ENCODE results near the gene CCDC86. TPM values are rescaled to one million over a fixed set of nuclear protein-coding genes. Genes with fewer than 3 reads are reported as not detected.

Gene CCDC86
- total RNA-seq, 1 experiment from 2014 or later: 51.5 TPM

GRCh38 chr11:60798631-60799030 is 43.3 kb upstream of the CCDC86 start:
- Mint-ChIP-seq H3K4me1 (ENCODE audit: low read depth, unreplicated experiment) (peaks cover 8% of the 10 kb centered on the region), H3K27me3 (ENCODE audit: unreplicated experiment) (peaks cover 88% of the 10 kb centered on the region), H3K9me3 (ENCODE audit: low read depth, unreplicated experiment) (no peaks in the 10 kb centered on the region), H3K4me3 (ENCODE audit: low read depth, unreplicated experiment) (no peak overlapping the region), H3K36me3 (ENCODE audit: insufficient read depth, unreplicated experiment) (no peaks in the 10 kb centered on the region), H3K27ac (ENCODE audit: unreplicated experiment) (no peak overlapping the region)
- no peak for DNase-seq
- no TSS peak for BruUV-seq (replicated peaks)
- intact Hi-C loops (cut with micrococcal nuclease; ENCODE audit: unreplicated experiment): no loop called here
- no peak for TF ChIP-seq CTCF (IDR thresholded peaks at IDR 0.05; ENCODE audit: unreplicated experiment)
- CTCF ChIA-PET: no interaction called here

GRCh38 chr11:60801194-60801593 is 40.7 kb upstream of the CCDC86 start:
- no peak for TF ChIP-seq CTCF (IDR thresholded peaks at IDR 0.05; ENCODE audit: unreplicated experiment)
- intact Hi-C loops (cut with micrococcal nuclease; ENCODE audit: unreplicated experiment): no loop called here
- H3K36me3 Mint-ChIP-seq (ENCODE audit: insufficient read depth, unreplicated experiment): no peaks in the 10 kb centered on the region
- H3K4me3 Mint-ChIP-seq (ENCODE audit: low read depth, unreplicated experiment): no peak overlapping the region
- H3K4me1 Mint-ChIP-seq (ENCODE audit: low read depth, unreplicated experiment): peaks cover 8% of the 10 kb centered on the region
- no TSS peak for BruUV-seq (replicated peaks)
- no peak overlapping the region for H3K27ac Mint-ChIP-seq (ENCODE audit: unreplicated experiment)
- CTCF ChIA-PET: interaction anchor here (0.7 kb wide), 1 partner anchor 191 kb away, joined by 3 read pairs; no protein-coding TSS in a partner anchor
- no peaks in the 10 kb centered on the region for H3K9me3 Mint-ChIP-seq (ENCODE audit: low read depth, unreplicated experiment)
- DNase-seq: no peak
- H3K27me3 Mint-ChIP-seq (ENCODE audit: unreplicated experiment): peaks cover 78% of the 10 kb centered on the region

DNA sequence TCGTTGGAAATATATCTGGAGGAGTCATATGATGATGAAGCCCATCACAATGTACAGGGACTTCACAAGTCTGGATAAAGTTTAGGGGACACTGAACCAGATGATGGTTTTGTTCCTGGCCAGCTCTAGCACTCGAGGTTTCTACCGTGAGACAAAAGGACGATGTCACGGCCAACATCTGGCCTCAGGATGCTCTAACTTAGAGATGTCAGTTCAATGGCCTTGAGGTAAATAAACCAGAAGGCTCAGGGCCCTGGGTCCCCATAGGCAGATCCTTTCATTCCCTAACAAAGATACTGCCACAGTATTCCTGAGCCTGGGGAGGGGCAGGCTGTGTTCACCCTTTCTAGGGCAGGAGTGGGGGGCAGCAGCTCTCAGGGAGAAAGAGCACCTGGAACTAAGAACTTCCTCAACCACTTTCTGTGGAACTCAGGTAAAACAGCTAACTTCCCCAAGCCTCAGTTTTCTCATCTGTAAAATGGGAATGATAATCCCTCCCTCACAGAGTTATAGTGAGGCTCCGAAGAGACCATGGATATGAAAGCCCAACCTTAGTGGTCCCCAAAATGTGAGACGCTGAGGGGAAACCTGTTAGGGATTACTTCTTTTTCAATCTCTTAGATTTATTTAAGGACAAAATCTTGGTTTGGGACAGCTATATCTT is 38.5 kb upstream of the CCDC86 start:
- peaks cover 8% of the 10 kb centered on the region for H3K4me1 Mint-ChIP-seq (ENCODE audit: low read depth, unreplicated experiment)
- CTCF ChIA-PET: no interaction called here

GRCh38 chr11:60809249-60809648 is 32.7 kb upstream of the CCDC86 start:
- Mint-ChIP-seq H3K4me1 (ENCODE audit: low read depth, unreplicated experiment) (peaks cover 9% of the 10 kb centered on the region), H3K4me3 (ENCODE audit: low read depth, unreplicated experiment) (no peak overlapping the region), H3K27me3 (ENCODE audit: unreplicated experiment) (peaks cover 84% of the 10 kb centered on the region), H3K27ac (ENCODE audit: unreplicated experiment) (no peak overlapping the region), H3K9me3 (ENCODE audit: low read depth, unreplicated experiment) (no peaks in the 10 kb centered on the region), H3K36me3 (ENCODE audit: insufficient read depth, unreplicated experiment) (no peaks in the 10 kb centered on the region)
- no peak for TF ChIP-seq CTCF (IDR thresholded peaks at IDR 0.05; ENCODE audit: unreplicated experiment)
- no TSS peak for BruUV-seq (replicated peaks)
- no peak for DNase-seq
- intact Hi-C loops (cut with micrococcal nuclease; ENCODE audit: unreplicated experiment): no loop called here
- CTCF ChIA-PET: no interaction called here

More for the DNA sequence above, 38.5 kb upstream of the CCDC86 start:
- BruUV-seq (replicated peaks): no TSS peak
- peaks cover 81% of the 10 kb centered on the region for H3K27me3 Mint-ChIP-seq (ENCODE audit: unreplicated experiment)
- no peaks in the 10 kb centered on the region for H3K36me3 Mint-ChIP-seq (ENCODE audit: insufficient read depth, unreplicated experiment)
- no peak for DNase-seq
- no peak overlapping the region for H3K27ac Mint-ChIP-seq (ENCODE audit: unreplicated experiment)
- no peak overlapping the region for H3K4me3 Mint-ChIP-seq (ENCODE audit: low read depth, unreplicated experiment)
- intact Hi-C loops (cut with micrococcal nuclease; ENCODE audit: unreplicated experiment): no loop called here
- TF ChIP-seq CTCF (IDR thresholded peaks at IDR 0.05; ENCODE audit: unreplicated experiment): no peak
- no peaks in the 10 kb centered on the region for H3K9me3 Mint-ChIP-seq (ENCODE audit: low read depth, unreplicated experiment)

Measured in Calu3 (cell line).